ENCODE results near the gene HOXC11.

HOXC11 gene

DNA sequence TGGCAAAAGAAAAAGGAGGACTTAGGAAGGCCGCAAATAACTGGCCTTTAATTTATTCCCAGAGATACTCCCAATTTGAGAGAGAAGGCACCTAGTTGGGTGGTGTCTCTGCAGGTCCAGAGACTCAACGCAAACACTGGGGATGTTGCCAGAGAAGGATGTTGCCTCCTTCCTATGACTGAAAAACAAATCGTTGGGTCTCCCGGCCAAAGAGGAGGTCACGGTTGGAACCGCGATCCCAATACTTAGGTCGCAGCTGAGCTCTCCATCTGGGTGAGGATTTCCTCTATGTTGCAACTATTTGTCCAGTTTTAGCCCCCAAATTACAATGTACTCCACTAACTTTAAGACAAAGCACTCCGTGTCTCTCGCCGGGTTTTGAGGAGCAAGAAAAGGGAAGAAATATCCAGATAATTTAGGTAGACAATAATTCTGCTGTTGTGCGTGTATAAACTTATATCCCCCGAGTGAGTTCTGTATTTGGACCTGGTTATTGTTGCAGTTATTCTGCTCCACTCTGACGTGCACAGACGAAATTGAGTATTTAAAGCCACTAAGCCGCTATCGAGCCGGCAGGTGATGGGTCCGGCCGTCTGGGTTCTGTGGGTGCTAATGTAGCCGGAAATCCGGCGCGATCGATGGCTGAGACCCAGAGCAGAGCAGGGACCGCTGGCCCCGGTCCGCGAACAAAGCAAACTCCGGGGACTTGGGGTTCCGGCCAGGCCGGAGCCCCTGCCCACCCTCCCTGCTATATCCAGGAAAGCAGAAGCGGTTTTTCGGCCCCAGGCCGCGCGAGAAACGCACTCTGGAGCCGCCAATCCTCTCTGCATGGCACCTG, 12.5 kb upstream of the HOXC11 start:
- DNase-seq: no peak

DNA sequence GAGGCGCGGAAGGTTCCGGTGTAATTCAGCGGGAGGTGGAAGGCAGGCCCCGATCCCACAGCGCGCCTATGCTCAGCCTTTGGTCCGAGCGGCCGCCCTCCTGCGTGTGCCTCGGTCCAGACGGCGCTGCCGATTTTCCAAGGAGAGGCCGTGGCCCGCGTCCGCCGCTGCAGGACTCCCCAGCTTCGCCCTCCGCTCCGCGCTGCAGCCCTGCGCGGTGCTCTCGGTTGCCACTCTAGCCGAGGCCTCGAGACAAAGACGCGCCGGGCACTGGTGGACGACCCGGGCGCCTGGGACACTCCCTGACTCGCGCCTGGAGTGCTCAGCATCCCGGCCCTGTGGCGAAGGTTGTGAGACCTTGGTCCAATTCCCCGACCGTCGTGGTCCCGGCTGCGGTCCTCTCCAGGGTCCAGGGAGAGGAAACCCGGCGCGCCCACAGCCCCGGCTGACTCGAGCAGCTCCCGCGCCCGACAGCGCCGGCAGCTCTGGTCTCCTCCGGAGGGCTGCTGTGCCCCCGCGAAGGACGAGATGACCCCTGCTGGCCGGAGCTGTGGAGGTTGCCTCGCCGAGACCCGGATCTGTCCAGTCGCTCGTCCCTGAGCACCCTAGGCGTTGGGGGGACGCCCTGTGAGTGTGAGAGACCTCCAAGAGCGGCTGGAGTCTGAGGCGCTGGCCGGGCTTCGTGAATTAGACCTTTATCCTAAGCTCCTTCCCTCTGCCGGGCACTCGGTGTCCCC, 11.7 kb upstream of the HOXC11 start:
- no peak for DNase-seq

DNA sequence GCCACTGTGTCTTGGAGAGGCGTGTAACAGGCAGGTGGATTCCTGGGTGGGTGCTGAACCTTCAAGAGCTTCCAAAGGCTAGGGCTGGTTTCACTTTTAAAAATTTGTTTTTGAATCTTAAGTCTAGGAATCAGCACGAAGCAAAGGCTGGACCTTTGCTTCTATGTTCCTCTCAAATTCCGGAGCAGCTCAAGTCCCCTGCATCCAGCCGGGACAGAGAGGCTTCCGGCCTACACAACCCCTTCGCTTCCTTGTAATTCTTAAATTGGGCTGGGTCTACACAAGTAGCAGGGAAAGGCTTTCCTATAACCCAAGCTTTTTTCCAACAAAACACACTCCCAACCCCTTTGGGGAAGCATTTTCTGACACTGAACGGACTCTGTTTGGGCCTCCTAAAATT, 9.9 kb upstream of the HOXC11 start:
- no peak for DNase-seq

- no peak for DNase-seq
These were observed 9.3 kb upstream of the HOXC11 start for GRCh38 chr12:53963434-53964314.

DNA sequence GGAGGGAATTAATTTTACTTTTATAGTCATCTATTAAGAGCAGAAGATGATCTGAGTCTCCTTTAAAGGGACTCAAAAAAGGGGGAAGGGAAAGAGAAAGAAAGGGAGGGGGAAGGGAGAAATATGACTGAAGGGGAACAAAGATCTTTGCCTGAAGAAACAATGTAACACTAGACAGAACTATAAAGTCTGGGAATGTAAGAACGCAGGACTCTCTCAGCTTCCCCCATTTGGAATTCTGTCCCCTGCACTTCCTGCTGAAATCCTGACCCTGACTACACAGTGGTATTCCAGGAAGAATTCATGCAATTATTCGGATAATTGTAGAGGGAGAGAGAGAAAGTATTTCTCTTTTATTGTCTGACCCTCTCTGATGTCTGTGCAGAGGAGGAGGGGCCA, 8.6 kb upstream of the HOXC11 start:
- no peak for DNase-seq

DNA sequence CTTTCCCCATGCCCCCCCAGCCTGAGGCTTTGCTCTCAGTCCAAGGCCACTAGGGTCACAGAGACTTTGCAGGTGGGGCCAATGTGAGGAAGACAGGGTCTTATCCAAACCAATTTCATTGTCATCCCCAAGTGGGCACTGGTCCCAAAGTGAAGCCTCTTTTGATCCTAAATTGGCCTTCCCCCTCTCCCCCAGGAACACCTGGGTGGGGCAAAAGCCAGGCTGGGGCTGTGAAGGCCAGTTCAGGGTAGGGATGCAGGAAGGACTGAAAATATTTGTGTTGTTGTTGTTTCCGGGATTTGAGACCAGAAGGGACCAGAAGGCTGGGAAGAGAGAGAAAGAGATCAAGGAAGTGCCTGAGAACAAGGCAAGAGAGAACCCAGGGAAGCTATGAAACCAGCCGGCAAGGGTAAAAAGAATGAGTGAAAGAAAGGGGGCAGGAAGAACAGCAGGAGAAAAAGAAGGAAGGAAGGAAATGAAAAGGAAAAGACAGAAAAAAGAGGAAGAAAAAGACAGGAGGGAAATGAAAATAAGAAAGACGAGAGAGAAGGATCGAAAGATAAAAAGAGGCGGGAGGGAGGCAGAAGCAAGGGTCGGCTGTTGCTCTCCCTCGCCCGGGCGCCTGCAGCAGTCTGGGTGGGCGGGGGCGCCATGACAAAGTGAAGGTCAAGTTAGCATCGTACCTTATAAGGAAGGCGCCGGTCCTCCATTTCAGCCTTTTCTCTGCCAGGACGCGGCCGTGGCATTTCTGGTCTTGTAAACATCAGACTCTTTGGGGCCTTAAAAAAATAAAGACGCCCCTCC, 7.4 kb upstream of the HOXC11 start:
- no peak for DNase-seq

DNA sequence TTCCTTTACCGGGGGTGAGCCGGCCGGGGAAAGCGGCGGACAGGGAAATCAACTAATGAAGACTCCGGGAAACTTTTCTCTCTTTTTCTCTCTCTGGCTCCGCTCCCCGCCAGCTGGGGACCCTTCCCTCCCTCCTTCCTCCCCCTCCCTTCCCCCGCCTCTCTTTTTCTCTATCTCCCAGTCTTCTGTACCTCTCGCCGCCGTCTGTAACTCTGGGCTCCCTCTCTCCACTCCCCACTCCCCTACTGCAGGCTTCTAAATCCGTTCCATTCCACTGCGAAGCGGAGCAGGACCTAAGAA, 6.9 kb upstream of the HOXC11 start:
- DNase-seq: no peak

DNA sequence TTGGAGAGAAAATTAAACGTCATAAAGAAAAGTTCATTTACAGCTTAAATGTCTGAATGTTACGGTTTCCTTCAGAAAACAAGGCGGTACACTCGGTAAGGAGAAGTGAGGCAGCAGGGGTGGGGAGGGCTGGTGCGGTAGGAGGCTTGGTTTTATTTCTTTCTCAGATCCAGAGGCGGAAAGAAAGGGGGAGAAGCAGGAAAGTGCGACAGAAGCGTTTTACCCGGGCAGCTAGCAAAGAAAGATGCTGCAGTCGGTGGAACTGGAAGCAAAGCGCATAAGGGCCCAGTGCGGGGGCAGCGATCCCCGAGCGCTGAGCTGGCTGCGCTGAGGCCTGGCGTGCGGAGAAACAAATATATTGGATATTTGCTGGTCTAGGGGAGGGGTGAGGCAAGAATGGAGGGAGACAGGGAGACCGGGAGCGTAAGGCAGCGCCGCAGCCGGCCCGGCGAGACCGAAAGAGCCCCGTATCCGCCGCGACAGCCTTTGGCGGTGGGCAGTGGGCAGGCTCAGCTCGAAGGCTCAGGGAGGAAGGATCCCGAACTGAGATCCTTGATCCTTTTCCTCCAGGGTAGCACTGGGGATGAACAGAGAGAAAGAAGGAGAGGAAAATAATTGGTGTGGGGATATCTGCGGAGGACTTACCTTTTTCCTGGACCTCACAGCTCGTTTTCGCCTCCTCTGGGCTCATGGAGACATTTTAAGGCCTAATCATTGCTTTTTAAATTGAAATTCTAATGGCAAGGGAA, 6.4 kb upstream of the HOXC11 start:
- no peak for DNase-seq

DNA sequence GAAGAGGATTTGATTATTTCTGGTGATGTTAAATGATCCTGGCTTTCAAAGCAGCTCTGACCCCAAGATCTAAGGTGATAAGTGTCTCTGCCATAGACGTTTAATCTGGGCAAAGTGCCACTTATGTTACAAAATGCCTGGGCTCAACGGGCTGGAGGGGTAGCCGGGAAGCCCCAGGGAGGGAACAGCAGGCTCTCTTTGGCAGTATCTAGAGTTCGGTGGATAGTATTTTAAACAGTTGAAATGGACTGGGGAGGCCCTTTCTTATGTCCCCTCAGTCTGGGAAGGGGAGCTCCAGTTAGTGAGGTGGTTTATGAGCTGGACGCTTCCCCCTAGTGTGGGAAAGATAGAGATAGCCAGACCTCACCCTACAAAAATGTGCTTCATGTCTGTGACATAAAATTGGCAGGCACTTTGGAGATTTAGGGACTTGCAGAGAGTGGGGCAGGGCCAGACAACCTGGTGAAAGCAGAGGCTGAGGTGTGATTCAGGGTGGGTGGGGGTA, 5.5 kb upstream of the HOXC11 start:
- no peak for DNase-seq

- no peak for DNase-seq
These were observed 4.5 kb upstream of the HOXC11 start for GRCh38 chr12:53968214-53969127.

DNA sequence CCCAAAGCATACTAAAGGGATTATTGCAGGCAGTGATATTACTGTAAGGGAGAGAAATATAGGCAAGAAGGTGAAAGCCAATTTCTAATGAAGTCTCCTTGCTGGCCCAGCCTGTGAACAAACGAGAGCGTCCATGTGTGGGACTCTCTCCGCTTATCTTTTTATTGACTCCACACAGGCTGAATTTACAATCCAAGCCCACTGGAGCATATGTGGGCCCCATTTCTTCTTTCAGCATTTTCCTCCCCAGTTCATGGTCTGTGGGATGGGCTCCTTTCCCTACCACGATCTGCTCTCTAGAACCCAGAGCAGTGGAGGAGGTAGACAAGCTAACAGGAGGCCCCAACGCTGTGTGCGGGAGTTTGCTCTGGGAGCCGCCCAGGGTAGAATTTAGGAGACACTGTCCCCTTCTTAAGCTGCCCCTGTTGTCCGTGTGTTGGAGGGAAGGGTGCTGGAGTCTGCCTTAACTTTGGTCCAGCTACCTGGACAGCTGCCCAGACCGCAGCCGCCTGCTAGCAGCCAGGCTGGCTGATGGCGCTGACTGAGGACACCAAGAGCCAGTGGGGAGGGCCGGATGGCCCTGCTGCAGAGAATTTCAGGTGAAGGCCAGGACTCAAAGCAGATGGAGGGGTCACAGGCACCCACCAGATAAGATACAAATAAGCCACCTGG, 3.2 kb upstream of the HOXC11 start:
- no peak for DNase-seq

DNA sequence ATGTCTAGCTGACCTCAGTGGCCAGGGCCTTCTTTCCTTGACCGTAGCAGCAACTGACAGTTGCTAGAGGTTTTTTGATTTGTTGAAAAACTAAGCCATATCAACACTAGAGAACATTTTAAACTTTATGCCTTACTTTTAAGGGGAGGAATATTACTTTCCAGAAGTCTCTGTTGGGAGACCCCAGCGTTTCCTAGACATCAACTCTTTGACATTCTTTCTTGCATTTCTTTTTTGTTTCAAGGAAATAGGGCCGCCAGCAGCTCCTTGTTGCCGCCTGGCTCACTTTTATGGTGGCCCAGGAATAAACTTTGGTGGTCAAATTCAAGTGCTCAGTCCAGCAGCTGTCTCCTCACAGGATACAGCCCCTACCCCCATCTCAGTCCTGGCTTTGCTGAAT, 2.5 kb upstream of the HOXC11 start:
- no peak for DNase-seq

- DNase-seq: no peak
These were observed 1.8 kb upstream of the HOXC11 start for GRCh38 chr12:53971129-53971528.

- DNase-seq: no peak
These were observed 1.2 kb upstream of the HOXC11 start for GRCh38 chr12:53971686-53972085.

GRCh38 chr12:53972152-53972702, 699 bp upstream of the HOXC11 start:
- DNase-seq: no peak

DNA sequence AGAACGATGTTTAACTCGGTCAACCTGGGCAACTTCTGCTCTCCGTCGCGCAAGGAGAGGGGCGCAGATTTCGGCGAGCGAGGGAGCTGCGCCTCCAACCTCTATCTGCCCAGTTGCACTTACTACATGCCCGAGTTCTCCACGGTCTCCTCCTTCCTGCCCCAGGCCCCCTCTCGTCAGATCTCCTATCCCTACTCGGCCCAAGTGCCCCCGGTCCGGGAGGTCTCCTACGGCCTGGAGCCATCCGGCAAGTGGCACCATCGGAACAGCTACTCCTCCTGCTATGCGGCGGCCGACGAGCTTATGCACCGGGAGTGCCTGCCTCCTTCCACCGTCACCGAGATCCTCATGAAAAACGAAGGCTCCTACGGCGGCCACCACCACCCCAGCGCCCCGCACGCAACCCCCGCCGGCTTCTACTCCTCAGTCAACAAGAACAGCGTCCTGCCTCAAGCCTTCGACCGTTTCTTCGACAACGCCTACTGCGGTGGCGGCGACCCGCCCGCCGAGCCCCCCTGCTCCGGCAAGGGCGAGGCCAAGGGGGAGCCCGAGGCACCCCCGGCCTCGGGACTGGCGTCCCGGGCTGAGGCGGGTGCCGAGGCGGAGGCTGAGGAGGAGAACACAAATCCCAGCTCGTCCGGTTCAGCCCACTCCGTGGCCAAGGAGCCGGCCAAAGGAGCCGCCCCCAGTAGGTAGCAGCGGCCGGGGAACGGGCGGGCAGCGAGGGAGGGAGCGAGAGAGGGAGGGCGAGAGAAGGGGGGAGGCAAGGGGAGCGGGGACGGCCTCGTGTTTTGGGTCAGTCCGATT, 513 bp downstream of the HOXC11 start:
- no peak for DNase-seq

DNA sequence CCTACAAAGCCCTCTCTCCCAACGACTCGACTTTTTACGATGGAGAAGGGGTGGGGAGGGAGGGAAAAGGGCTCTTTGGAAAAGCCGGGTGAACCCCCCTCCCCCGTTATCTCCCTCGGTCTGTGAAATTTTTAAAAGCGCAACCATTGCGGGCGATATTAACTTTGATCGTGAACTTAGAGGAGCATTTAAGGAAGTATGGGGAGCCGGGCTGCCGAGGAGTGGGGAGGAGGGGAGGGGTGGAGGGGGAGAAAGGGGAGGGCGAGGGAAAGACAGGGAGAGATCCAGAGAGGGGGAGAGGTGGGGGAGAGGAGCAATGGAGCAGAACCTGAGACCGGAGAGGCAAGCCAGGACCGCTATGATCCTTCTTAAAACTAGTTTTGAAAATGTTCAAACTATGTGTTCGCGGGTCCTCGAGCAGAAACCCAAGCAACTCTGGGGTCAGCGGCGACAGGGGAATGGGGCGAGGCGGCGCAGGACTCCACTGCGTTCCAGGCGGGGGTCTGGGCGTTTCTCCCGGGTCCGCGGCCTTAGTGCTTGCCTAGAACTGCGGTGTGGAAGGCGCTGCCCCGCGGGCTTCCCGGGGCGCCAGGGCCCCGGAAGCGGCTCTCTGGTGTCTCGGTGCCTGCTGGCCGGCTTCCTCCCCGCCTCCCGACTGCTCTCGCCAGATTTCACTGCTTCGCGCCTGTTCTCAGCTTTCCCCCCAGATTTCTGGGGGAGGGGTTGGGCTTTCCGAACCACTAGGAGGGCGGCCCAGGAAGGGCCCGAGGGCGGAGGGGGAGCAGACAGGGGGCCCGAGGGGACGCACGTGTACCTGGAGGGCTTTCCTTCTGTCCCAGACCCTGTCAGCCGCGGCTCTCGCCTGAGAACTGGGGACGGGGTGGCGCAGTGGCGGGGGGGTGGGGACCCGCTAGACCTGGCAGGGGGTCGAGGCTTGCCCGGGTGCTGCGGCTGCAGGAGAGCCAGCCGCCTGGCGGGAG, 1.4 kb downstream of the HOXC11 start, which contains the start of gene HOTAIR:
Gene HOTAIR (minus strand): TSS at position 871 of the 980 bp plus-strand sequence.
- no peak for DNase-seq
